NOMO-1 (cell line): ENCODE data around the gene HSD17B1.
"Not testable (repeated sequence)": the region's sequence is repeated elsewhere in the genome, so short reads cannot be mapped to it uniquely, and the experiment has no call there.

Experiments
- DNase-seq, 2 experiments: peaks; one replicate each; lab custom pipeline; 2025; ENCODE audit not compliant: unreplicated experiment in 2 of 2; lab: John Stamatoyannopoulos, UW

Gene HSD17B1, protein sequence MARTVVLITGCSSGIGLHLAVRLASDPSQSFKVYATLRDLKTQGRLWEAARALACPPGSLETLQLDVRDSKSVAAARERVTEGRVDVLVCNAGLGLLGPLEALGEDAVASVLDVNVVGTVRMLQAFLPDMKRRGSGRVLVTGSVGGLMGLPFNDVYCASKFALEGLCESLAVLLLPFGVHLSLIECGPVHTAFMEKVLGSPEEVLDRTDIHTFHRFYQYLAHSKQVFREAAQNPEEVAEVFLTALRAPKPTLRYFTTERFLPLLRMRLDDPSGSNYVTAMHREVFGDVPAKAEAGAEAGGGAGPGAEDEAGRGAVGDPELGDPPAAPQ

DNA sequence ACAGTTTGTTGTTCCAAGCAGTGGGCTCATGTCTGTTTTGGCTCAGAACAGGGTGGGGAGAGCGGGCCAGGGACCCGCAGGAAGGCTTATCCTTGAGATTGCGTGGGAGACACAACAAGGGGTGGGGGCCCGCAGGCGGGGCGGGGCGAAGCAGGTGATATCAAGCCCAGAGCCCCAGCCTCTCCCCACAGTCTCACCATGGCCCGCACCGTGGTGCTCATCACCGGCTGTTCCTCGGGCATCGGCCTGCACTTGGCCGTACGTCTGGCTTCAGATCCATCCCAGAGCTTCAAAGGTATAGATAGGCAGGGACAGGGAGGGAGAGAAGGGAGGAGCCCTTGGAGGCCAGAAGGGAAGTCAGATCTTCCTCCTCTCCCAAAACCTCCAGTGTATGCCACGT is at the start of gene HSD17B1:
TSS of gene HSD17B1 (plus strand) at position 188 of the 400 bp plus-strand sequence. CDS start at position 199, 11 bp downstream.
- not testable (repeated sequence) for DNase-seq

- DNase-seq = no peak
Measured at GRCh38 chr17:42502926-42503325, 49.8 kb upstream of the HSD17B1 start.

DNA sequence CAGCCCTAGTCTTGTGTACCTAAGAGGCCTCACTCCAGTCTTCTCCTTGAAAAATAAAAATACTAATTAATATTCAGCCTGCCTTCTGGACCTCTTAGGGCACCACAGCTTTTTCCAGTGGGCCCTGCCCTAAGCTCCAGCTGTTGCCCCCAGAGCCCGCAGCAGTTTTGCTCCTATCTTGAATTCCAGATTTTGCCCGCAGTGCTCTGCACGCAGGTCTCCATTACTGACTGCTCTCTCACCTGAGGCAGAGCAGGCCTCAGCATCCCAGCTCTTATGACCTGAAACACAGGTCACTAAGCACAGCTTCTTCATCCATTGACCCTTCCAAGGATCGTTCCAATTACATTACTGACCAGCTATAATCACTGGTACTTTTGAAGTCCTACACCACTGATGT is 45.1 kb upstream of the HSD17B1 start:
- DNase-seq = no peak

- DNase-seq = no peak
Measured at GRCh38 chr17:42508426-42509165, 44.1 kb upstream of the HSD17B1 start.

DNA sequence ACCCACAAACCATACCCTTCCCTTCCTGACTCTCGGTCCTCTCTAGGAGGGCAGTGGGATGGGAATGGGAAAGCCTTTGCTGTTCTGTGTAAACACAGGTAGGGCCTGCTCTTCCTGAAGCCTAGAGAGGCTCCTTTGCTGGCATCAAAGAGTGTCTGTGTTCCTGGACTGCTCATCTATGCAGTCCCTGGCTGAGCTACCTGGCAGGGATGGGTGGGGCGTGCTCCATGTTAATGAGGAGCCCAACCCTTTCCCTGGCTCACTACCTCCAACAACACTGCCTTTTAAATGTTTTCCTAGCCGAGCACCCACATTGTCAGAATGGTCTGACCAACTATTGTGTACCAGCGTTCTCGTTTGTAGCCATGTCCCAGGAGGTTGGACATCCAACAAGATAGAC is 43.3 kb upstream of the HSD17B1 start:
- DNase-seq = no peak

- peak in 1 of 2 experiments; percentile 9 for DNase-seq
Measured at GRCh38 chr17:42509841-42510240, 42.9 kb upstream of the HSD17B1 start.

DNA sequence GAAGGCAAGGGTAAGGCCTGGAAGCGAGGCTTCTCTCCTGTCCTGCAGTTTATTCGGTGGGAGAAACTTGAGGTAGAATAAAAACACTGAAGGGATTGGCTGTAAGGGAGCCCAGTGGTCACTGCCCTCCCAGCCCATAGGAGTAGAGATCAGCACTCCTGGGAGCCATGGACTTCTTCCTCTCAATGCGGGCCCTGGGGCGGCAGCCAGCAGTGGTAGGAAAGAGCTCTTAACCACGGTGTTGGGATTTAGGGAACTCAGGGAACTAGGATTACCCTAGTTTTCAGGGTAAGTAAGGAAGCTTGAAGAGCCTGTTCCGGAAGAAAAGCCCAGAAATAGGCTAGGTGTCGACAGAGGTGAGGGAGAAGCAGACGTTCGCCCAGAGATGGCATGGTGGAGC is 40.5 kb upstream of the HSD17B1 start:
- DNase-seq = no peak

GRCh38 chr17:42512733-42513251 is 39.9 kb upstream of the HSD17B1 start:
- no peak for DNase-seq

DNA sequence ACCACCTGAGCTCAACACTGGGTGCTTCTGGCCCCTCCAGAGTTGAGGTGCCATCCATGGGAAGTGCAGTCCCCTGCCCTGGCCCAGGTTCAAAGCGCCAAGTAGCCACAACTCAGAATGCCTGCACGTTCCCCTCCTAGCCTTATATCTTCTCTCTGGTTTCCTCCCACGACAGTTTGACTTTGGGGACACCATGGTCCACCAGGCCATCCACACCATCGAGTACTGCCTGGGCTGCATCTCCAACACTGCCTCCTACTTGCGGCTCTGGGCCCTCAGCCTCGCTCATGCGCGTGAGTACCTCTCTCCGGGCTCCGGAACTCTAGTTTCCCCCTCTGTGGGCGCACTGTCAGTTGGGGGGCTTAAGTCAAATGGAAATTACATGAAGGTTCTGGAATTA is 39.0 kb upstream of the HSD17B1 start:
- no peak for DNase-seq

GRCh38 chr17:42514279-42514678 is 38.4 kb upstream of the HSD17B1 start:
- no peak for DNase-seq

GRCh38 chr17:42514867-42515266 is 37.9 kb upstream of the HSD17B1 start:
- DNase-seq = no peak

DNA sequence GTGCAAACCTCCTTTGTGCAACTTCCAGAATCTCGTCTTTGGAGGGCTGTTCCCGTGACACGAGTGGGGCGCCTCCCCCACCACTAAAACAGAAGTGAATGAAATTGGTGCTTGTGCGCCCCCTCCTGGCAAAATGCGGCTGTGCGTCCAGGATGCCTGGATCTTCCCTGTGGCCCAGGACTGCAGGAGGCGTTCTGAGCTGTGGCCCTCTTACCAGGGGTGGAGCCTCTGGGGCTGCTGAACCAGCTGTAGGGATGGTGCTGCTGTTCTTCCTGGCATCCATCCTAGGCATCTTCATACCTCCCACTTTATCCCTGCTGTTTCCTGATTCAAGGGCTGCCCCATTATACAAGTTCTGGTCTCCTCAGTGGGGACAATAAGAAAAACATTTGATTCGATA is 35.2 kb upstream of the HSD17B1 start:
- peak; percentile 58 to 60 for DNase-seq

GRCh38 chr17:42518046-42518754 is 34.5 kb upstream of the HSD17B1 start:
- DNase-seq = peak; percentile 45 to 53

DNA sequence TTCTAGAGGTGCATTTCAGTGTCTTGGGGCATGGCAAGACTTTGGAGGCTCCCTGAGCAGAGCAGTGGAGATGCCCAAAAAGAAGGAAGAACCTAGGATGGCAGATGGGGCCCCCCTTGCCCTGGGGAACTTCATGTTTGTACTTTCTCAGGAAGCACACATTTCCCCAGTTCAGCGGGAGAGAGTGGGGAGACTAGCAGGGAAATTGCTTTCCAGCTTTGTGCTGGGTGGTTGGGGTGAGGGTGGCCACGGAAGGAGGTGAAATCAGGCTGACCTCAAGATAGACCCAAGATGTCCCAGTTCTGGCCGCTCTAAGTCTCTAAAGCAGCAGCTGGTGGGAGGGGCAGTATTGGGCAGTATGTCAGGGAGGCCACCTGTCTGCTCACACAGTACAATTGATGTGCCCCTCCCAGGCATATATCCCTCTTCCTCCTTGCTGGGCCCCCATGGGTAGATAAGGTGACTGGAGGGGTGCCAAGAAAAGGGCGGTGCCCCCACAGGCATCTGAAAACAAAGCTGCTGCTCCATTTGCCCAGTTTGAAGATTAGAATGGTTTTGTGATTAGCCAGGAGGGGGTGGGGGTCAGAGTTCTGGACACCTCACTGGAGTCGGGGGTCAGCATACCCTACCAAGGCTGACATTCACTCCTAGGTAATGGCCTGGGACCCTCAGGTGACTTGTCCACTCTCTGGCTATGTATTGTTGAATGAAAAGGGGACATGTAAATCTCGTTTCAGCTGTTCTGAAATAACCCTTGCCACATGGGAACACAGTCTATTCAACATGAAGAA is 33.8 kb upstream of the HSD17B1 start:
- no peak for DNase-seq

GRCh38 chr17:42519546-42520491 is 32.9 kb upstream of the HSD17B1 start:
- no peak for DNase-seq

DNA sequence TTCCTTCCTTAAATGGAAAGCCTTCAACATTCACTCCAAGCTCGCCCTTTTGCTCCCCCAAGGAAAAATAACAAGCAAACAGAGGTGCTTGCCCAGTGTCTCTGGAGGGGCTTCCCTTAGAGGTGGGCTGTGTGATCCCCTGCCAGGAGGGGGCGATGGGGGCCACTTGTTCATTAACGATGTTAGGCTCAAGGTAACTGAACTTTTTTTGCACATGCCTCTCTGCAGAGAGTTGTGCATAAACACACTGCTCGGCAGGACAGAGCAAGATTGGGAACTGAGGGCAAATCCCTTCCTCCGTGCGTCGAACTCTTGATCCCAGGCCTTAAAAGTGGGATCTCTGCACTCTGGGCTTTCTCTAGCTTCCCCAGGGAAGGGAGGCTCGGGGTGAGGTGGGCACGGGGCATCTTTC is 32.2 kb upstream of the HSD17B1 start:
- peak in 1 of 2 experiments; percentile 4 for DNase-seq

- DNase-seq = no peak
Measured at GRCh38 chr17:42521036-42521435, 31.7 kb upstream of the HSD17B1 start.

DNA sequence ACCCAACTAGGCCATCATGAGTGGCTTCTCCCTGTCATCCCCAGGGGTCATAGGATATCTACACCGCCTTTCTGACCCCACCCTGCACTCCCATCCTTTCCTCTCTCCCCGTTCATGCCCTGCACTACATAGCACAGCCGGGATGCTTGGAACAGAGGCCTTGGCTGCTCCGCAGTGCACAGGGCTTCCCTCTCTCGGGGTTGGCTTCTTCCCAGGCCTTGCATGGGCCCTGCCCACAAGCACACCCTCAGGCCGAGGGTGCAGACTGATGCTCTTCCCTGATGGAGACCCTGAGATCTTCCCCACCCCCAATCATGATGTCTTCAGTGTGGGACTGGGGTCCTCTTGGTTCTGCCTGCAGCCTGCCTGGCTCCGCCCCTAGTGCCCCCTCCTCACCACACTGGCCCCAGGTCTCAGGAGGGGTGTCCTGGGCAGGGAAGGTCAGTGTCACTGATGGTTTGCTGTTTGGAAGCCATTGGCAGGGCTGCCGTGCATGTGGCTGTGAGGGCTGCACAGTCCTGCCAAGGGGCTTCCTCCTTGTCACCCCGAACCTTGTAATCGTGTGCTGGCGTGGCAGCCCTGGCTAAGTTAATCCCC is 31.0 kb upstream of the HSD17B1 start:
- no peak for DNase-seq

DNA sequence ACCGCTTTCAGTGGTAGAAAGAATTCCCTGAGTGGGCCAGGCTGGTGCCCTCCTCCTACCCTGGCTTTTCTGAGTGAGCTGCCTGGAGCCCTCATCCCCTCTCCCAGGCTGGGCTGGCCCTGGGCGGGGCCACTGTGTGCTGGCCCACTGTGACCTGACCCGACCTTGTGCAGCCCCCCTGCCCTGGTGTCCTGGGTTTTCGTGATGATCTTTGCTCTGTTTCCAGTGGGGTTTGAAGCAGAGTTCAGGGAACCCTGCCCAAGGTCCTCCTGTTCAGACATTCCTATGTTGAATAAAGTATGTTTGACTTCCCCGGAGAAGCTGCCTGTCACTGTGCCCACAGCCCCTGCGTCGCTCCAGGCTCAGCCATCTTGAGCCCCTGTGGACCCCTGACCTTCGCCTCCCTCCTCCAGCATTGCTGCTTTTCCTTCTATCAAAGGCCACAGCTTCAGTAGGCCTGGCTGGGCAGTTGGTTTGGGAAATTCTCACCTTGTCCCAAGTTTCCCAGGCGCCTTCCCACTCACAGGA is 30.4 kb upstream of the HSD17B1 start:
- DNase-seq = no peak
